Nephron (organoid): Measurements from ENCODE around the gene FSCN2.

Experiments used
- H3K27ac Mint-ChIP-seq, 3 experiments: 2 replicates each; pipeline ENCODE4 v1.8.0; 2020; ENCODE audit warnings: mixed read lengths in 3 of 3, mild to moderate bottlenecking in 2 of 3, moderate library complexity in 1 of 3
- H3K27me3 Mint-ChIP-seq: 2 replicates; pipeline ENCODE4 v1.8.0; 2021; ENCODE audit warnings: low read depth, mild to moderate bottlenecking, moderate library complexity, mixed read lengths
- H3K36me3 Mint-ChIP-seq: 2 replicates; pipeline ENCODE4 v1.8.0; 2020; ENCODE audit warnings: low read depth, mixed read lengths
- H3K4me1 Mint-ChIP-seq: 2 replicates; pipeline ENCODE4 v1.8.0; 2020; ENCODE audit warnings: mixed read lengths
- H3K4me3 Mint-ChIP-seq, 3 experiments: 2 replicates each; pipeline ENCODE4 v1.8.0; 2020; ENCODE audit warnings: mild to moderate bottlenecking in 3 of 3, mixed read lengths in 3 of 3, moderate library complexity in 2 of 3
- H3K9me3 Mint-ChIP-seq: 2 replicates; pipeline ENCODE4 v1.8.0; 2020; ENCODE audit warnings: mixed read lengths
- CTCF ChIP-seq, 3 experiments: fragments of 200-600 bp; sonication (generic); IDR thresholded peaks; one replicate each; pipeline ENCODE4 v1.5.0; 2021; ENCODE audit warnings: antibody characterized with exemption in 3 of 3; ENCODE audit not compliant: unreplicated experiment in 3 of 3

Gene FSCN2

DNA sequence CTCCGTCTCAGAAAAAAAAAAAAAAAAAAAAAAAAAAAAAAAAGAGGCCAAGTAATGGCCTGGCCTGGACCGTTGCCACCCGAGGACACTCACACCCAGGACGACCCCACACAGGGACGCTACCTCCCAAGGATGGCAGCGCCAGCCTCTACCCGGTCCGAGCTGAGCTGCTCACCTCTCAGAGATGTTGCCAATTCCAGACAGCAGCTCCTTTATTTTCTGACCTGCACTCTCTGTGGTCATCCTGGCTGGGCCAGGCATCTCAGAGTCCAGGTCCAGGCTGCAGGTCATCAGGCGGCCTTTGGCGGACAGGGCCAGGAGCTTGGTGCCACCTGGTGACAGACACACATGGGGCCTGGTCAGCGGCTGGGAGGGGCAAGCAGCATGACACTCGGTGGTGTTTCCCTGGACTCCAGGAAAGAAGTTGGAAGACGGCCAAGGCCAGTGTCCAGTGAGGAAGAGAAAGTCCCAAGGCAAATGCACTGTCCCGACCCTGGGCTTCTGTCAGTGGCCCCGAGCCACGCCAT, 20.9 kb downstream of the FSCN2 start:
- TF ChIP-seq CTCF (IDR thresholded peaks at IDR 0.05; ENCODE audit: unreplicated experiment in 3 of 3): no peak
- peak overlapping the region; percentile 89 to 91 (median 91) for H3K4me3 Mint-ChIP-seq
- no peak overlapping the region for H3K27ac Mint-ChIP-seq
- H3K36me3 Mint-ChIP-seq: peaks cover 15% of the 10 kb centered on the region
- peaks cover 21% of the 10 kb centered on the region for H3K4me1 Mint-ChIP-seq
- H3K27me3 Mint-ChIP-seq: peaks cover 6% of the 10 kb centered on the region
- H3K9me3 Mint-ChIP-seq: no peaks in the 10 kb centered on the region

DNA sequence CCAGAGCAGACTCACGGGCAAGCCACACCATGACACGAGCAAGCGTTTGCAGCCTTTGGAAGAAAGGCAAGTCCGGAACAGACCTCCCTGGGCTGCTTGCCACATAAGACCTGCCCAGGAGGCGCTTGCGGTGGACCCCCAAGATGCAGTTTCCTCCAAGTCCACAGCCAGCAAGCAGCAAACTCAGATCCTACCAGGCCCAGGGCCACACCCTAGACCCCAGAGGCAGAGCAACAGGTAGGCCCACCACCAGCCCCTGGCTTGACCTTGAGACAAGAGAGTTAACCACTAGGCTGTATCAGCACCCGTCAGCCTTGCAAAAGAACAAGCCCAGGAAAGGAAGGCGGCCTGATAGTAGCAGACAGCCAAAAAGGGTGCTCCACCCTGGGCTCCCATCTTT, 21.6 kb downstream of the FSCN2 start:
- peaks cover 6% of the 10 kb centered on the region for H3K27me3 Mint-ChIP-seq
- H3K27ac Mint-ChIP-seq: no peak overlapping the region
- TF ChIP-seq CTCF (IDR thresholded peaks at IDR 0.05; ENCODE audit: unreplicated experiment in 3 of 3): no peak

GRCh38 chr17:81550285-81550684, 22.1 kb downstream of the FSCN2 start:
- H3K4me3 Mint-ChIP-seq: peak overlapping the region; percentile 89 to 91 (median 91)
- H3K27me3 Mint-ChIP-seq: peaks cover 6% of the 10 kb centered on the region
- no peaks in the 10 kb centered on the region for H3K9me3 Mint-ChIP-seq
- H3K4me1 Mint-ChIP-seq: peaks cover 22% of the 10 kb centered on the region
- peaks cover 15% of the 10 kb centered on the region for H3K36me3 Mint-ChIP-seq
- TF ChIP-seq CTCF (IDR thresholded peaks at IDR 0.05; ENCODE audit: unreplicated experiment in 3 of 3): no peak
- H3K27ac Mint-ChIP-seq: no peak overlapping the region

More for the DNA sequence above, 21.6 kb downstream of the FSCN2 start:
- H3K9me3 Mint-ChIP-seq: no peaks in the 10 kb centered on the region
- H3K4me3 Mint-ChIP-seq: peak overlapping the region; percentile 89 to 91 (median 91)
- peaks cover 15% of the 10 kb centered on the region for H3K36me3 Mint-ChIP-seq
- H3K4me1 Mint-ChIP-seq: peaks cover 22% of the 10 kb centered on the region

DNA sequence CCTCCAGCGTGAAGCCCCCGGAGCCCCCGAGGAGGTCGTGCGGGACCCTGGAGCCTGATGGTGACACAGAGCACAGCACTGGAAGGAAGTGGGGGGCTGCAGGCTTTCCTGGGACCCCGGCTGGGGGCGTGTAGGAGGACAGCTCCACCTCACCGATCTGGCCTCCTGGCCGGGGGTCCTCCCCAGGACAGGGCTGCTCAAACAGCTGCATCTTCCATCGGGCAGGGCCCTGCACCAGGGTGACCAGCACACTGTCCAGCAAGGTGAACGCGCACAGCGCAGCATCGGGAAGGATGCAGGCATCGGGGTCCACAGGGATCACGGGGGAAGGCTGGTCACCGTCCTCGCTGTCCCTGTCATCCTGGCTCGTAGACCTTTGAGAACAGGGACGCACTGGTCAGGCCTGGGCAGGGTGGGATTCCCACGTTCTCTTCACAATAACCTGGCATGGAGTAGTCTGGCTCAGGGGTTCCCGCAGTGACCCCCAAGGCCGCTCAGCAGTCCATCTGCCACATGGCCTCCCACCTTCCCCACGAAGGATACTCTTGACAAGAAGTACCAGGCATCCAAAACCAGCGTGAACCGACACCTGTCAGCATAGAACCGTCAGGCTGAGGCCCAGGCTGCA, 22.8 kb downstream of the FSCN2 start:
- H3K9me3 Mint-ChIP-seq: no peaks in the 10 kb centered on the region
- H3K36me3 Mint-ChIP-seq: peaks cover 15% of the 10 kb centered on the region
- H3K4me1 Mint-ChIP-seq: peaks cover 22% of the 10 kb centered on the region
- peak overlapping the region; percentile 33 to 53 (median 37) for H3K27ac Mint-ChIP-seq
- peak overlapping the region; percentile 89 to 91 (median 91) for H3K4me3 Mint-ChIP-seq
- no peak for TF ChIP-seq CTCF (IDR thresholded peaks at IDR 0.05; ENCODE audit: unreplicated experiment in 3 of 3)
- peaks cover 6% of the 10 kb centered on the region for H3K27me3 Mint-ChIP-seq

- H3K4me3 Mint-ChIP-seq: peak overlapping the region; percentile 89 to 91 (median 91)
- H3K27me3 Mint-ChIP-seq: peaks cover 6% of the 10 kb centered on the region
- TF ChIP-seq CTCF (IDR thresholded peaks at IDR 0.05; ENCODE audit: unreplicated experiment in 3 of 3): no peak
- H3K9me3 Mint-ChIP-seq: no peaks in the 10 kb centered on the region
- peaks cover 15% of the 10 kb centered on the region for H3K36me3 Mint-ChIP-seq
- peaks cover 22% of the 10 kb centered on the region for H3K4me1 Mint-ChIP-seq
- peak overlapping the region; percentile 33 to 53 (median 37) for H3K27ac Mint-ChIP-seq
These were observed 23.5 kb downstream of the FSCN2 start for GRCh38 chr17:81551458-81552243.
